ENCODE data around the gene EGFLAM.

Gene EGFLAM

DNA sequence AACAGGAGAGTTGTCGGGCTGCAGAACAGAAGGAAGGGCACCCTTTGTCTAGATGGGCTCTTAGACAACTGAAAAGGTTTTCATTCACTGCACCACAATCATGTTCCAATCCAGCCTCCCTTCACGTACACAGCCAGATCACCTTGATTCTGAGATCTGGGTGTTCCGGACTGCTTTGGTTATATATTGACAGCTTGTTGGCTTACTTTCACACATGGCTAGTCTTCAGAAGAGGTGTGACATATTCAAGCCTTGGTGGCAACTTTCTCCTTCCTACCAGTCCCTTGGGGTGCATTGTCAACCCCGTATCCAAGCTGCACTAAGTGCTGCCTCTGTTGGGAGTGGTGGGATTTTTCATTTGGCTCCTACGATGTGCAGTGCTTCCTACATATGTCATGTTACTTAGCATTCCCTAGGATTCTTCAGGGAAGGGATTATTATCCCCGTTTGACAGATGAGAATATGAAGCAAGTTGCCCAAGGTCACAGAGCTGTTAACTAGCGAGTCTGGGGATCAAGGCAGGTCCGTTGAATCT lies 197.5 kb downstream of the EGFLAM start:
- H3K4me3 ChIP-seq (replicated peaks; ENCODE audit: low read depth, low read length) = no peak overlapping the region
- no peak for DNase-seq (ENCODE audit: low read depth)
- TF ChIP-seq, protein P1, sequence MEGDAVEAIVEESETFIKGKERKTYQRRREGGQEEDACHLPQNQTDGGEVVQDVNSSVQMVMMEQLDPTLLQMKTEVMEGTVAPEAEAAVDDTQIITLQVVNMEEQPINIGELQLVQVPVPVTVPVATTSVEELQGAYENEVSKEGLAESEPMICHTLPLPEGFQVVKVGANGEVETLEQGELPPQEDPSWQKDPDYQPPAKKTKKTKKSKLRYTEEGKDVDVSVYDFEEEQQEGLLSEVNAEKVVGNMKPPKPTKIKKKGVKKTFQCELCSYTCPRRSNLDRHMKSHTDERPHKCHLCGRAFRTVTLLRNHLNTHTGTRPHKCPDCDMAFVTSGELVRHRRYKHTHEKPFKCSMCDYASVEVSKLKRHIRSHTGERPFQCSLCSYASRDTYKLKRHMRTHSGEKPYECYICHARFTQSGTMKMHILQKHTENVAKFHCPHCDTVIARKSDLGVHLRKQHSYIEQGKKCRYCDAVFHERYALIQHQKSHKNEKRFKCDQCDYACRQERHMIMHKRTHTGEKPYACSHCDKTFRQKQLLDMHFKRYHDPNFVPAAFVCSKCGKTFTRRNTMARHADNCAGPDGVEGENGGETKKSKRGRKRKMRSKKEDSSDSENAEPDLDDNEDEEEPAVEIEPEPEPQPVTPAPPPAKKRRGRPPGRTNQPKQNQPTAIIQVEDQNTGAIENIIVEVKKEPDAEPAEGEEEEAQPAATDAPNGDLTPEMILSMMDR (IDR thresholded peaks at IDR 0.05; ENCODE audit: low read length, missing control alignments) = no peak

DNA sequence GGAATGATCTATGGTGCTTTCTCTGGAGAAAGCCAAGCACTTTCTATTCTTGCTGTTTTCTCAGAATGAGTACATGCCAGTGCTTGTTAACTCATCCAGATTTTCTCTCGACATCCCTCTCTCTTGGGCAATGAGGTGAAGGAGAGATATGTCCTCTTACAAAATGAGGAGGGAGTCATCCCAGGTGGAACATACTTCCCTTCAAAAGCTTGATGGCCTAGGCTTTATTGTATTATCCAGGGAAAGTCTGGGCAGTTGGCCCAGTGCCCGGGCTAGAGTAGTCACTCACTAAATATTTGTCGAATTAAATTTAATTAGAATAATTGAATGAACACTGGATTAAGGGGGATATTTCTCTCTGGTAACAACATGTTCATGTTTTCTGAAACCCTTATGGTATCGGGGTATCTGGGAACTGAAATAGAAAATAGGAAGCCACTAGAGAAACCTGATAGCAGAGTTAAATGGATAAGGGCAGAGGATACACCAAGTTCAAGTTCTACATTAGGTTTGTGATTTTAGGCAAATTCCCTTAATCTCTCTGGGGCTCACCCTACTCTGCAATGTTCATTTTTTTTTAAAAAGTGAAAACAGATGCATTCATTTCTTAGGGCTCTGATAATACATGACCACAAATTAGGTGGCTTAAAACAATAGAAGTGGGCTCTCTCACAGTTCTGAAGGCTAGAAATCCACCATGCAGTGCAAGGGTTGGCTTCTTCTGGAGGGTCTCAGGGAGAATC lies 198.5 kb downstream of the EGFLAM start:
- DNase-seq (ENCODE audit: low read depth) = peak; percentile 29
- no peak overlapping the region for H3K4me3 ChIP-seq (replicated peaks; ENCODE audit: low read depth, low read length)
- TF ChIP-seq, protein P1 (IDR thresholded peaks at IDR 0.05; ENCODE audit: low read length, missing control alignments) = no peak

DNA sequence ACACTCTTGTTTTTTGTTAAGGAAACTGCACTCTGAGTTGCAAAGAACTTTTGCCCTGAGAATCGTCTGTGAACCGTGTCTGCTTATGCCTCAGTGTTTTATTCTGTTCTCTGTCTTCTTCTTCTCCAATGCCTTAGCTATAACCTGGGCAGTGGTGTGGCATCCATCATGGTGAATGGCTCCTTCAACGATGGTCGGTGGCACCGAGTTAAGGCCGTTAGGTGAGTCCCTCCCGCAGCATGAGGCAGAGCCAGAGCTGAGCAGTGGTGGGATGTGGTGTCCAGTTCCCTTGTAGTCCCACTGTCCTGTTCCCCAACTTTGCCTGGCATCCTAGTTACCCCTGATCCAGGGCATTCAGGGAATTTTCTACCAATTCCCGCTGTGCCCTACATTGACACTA lies 199.8 kb downstream of the EGFLAM start:
- DNase-seq (ENCODE audit: low read depth) = no peak
- TF ChIP-seq, protein P1 (IDR thresholded peaks at IDR 0.05; ENCODE audit: low read length, missing control alignments) = no peak
- no peak overlapping the region for H3K4me3 ChIP-seq (replicated peaks; ENCODE audit: low read depth, low read length)

DNA sequence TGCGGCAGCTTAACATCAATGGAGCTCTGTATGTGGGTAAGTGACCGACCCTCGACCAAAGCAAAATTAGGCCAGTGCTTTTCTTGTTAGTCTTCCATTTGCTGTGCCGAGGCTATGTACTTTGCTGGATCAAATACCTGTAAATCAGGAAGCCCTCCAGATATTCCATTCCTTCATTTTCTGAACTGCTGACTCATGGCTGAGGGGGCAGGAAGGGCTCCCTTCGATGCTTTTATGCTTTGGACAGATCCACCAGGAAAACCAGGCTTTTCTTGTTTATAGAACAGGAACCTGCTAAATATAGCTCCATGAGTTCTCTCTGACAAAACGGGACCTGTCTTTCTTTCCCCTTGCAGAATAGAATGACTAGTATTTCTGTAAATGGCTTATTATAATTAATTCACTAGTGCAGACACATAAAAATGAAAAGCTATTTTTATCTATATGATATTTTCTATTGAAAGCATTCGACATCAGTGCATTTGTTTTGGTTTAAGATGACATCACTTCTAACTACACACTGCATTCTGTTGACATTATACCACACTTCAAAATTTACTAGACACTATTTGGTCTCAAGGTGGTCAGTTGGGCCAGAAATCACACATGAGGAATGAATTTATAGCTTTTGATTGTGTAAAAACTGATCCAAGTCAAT lies 204.7 kb downstream of the EGFLAM start:
- TF ChIP-seq, protein P1 (IDR thresholded peaks at IDR 0.05; ENCODE audit: low read length, missing control alignments) = no peak
- peak; percentile 42 for DNase-seq (ENCODE audit: low read depth)
- H3K4me3 ChIP-seq (replicated peaks; ENCODE audit: low read depth, low read length) = no peak overlapping the region

DNA sequence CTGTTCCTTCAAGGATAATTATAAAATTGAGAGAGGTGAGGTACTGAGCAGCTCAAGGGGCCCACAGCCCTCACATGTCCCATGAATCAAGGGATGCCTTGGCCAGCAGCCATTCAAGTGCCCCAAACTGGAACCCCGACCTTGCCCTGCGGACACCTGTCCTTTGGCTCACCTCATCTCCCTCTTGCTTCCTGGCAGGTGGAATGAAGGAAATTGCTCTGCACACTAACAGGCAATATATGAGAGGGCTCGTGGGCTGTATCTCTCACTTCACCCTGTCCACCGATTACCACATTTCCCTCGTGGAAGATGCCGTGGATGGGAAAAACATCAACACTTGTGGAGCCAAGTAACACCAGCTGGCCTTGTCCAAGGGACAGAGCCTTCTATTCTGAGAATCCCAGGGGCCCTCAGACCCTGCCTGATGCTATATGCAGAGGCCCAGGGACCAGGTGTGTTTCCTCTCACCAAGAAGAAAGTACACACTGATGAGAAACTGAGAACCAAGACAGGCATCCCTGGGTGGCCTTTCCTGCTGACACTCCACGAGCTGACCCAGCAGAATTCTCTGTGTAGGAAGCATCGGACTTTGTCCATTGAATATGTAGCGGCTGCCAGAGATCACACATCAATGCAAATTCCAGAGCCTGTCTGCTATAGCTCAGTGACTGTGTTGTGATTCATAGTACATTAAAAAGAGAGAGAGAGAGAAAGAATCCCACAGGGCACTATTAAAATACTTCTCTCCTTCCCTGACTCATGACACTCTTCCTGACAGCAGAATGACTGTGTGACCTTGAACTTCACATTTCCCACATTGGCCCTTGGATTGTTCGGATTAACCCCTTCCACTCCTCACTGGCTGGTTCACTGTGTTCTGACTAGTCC lies 205.5 kb downstream of the EGFLAM start:
- TF ChIP-seq, protein P1 (IDR thresholded peaks at IDR 0.05; ENCODE audit: low read length, missing control alignments) = no peak
- peak; percentile 84 for DNase-seq (ENCODE audit: low read depth)
- no peak overlapping the region for H3K4me3 ChIP-seq (replicated peaks; ENCODE audit: low read depth, low read length)

DNA sequence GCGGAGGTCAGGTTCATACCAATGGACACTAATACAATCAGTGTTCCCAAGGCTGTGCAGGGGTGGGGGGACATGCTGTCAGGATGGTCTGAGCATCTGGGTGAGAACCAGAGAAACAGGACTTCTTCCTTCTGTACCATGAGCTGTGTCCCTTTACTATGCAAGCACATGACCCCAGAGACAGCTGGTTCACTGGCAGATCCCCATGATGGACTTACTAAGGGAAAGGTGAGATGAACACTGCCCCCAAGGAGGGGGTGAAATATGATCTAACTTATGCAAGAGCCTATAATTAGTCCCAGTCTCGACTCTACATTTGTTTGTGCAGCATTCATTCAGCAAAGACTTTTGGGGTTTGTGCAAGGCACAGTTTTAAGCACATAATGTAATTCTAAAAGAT lies 206.7 kb downstream of the EGFLAM start:
- no peak for DNase-seq (ENCODE audit: low read depth)
- TF ChIP-seq, protein P1 (IDR thresholded peaks at IDR 0.05; ENCODE audit: low read length, missing control alignments) = no peak
- no peak overlapping the region for H3K4me3 ChIP-seq (replicated peaks; ENCODE audit: low read depth, low read length)
